Pulmonary artery endothelial cell (primary cell): Measurements from ENCODE around the gene FRMPD3. TPM values are rescaled to one million over a fixed set of nuclear protein-coding genes. Genes with fewer than 3 reads are reported as not detected.

Experiments
- DNase-seq: peaks from one replicate; pipeline ENCODE4 v3.0.0-alpha.2; 2011; ENCODE audit warnings: low read depth, low spot score
- total RNA-seq: library from RNA; depleted of rRNA; stranded (reverse); fragments of >200 nt; gene quantifications from 2 replicates; pipeline ENCODE4 v1.2.3, GENCODE V29; 2014

Gene FRMPD3
- total RNA-seq, 1 donor from 2014 or later: not detected

GRCh38 chrX:107477406-107477805 is 28.0 kb downstream of the FRMPD3 start:
- DNase-seq: no peak

GRCh38 chrX:107480272-107480671 is 30.8 kb downstream of the FRMPD3 start:
- DNase-seq: no peak

- DNase-seq: no peak
Observed at GRCh38 chrX:107482046-107482445, 32.6 kb downstream of the FRMPD3 start.

- DNase-seq: no peak
Observed at GRCh38 chrX:107484002-107484726, 34.7 kb downstream of the FRMPD3 start.

- no peak for DNase-seq
Observed at GRCh38 chrX:107485013-107485412, 35.6 kb downstream of the FRMPD3 start.

GRCh38 chrX:107493141-107493540 is 43.7 kb downstream of the FRMPD3 start:
- no peak for DNase-seq

- DNase-seq: no peak
Observed at GRCh38 chrX:107496786-107497185, 47.3 kb downstream of the FRMPD3 start.

Other genes starting within 250 kb of the FRMPD3 start
- 0.20 TPM in 1 of 2 replicates, not detected in the other for gene NUP62CL, start 243.2 kb upstream of the FRMPD3 start, total RNA-seq
- not detected in 2 replicates for gene DNAAF6, start 243.0 kb upstream of the FRMPD3 start, total RNA-seq
- gene PRPS1, start 178.9 kb downstream of the FRMPD3 start, total RNA-seq: 28.4 and 39.0 TPM in 2 replicates